Stimulated activated naive CD8-positive, alpha-beta T cell treated with anti-CD3 and anti-CD28 coated beads, Interleukin-15, Interleukin-2, amounts not matched to agents 100 ng/mL and 50 ng/mL, for 24 hours (primary cell): ENCODE measurements around the gene LYPLAL1.

Experiments used
- H3K27ac Mint-ChIP-seq: one replicate; pipeline ENCODE4 v1.8.0; 2021; ENCODE audit warnings: mild to moderate bottlenecking, mixed read lengths
- H3K27me3 Mint-ChIP-seq: one replicate; pipeline ENCODE4 v1.8.0; 2021; ENCODE audit warnings: mixed read lengths
- H3K36me3 Mint-ChIP-seq: one replicate; pipeline ENCODE4 v1.8.0; 2021; ENCODE audit warnings: low read depth, mixed read lengths
- H3K4me1 Mint-ChIP-seq: one replicate; pipeline ENCODE4 v1.8.0; 2021; ENCODE audit warnings: low read depth, mixed read lengths
- H3K4me3 Mint-ChIP-seq: one replicate; pipeline ENCODE4 v1.8.0; 2021; ENCODE audit warnings: mild to moderate bottlenecking, mixed read lengths
- H3K9me3 Mint-ChIP-seq: one replicate; pipeline ENCODE4 v1.8.0; 2021; ENCODE audit warnings: mixed read lengths

The LYPLAL1 gene

DNA sequence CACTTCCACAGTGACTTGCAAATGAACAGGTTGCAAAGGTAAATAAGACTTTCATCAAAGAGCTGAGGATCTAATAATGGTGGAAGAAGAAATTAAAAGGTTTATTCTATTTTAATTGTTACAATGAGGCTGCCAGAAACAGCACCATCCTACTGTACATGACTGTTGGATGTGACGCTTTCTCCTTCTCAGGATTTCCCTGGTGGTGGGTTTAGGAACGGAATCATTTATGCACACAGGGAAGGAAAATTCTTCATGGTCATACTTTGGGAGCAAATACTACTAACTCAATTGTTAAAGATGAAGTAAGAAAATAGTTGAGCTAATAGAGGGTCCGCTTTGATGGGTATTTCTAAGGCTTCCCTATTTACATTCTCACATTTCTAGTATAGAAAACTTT is 22.2 kb upstream of the LYPLAL1 start:
- H3K27me3 Mint-ChIP-seq, result peaks cover 3% of the 10 kb centered on the region
- no peak overlapping the region for H3K4me3 Mint-ChIP-seq
- H3K9me3 Mint-ChIP-seq, result no peaks in the 10 kb centered on the region
- H3K27ac Mint-ChIP-seq, result no peak overlapping the region
- H3K36me3 Mint-ChIP-seq, result no peaks in the 10 kb centered on the region
- no peaks in the 10 kb centered on the region for H3K4me1 Mint-ChIP-seq

DNA sequence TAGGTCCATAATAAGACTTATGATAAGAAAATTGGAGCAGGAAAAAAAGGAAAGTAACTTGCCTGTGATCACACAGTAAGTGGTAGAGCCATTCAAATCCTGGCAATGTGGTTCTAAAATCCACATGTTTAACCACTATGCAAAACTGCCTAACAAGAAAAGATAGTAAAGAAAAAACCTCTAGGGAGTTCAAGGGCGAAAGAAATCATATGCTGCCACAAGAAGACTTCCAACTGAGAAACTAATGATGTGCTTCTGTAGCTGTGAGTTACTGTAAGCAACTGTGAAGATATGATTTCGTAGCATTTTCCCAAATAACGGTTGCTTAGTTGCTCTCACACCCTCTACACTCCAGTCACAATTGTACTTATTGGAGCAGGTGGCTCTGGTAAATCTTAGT is 20.9 kb upstream of the LYPLAL1 start:
- no peaks in the 10 kb centered on the region for H3K36me3 Mint-ChIP-seq
- no peaks in the 10 kb centered on the region for H3K4me1 Mint-ChIP-seq
- H3K9me3 Mint-ChIP-seq, result no peaks in the 10 kb centered on the region
- H3K27ac Mint-ChIP-seq, result no peak overlapping the region
- no peak overlapping the region for H3K4me3 Mint-ChIP-seq
- H3K27me3 Mint-ChIP-seq, result peaks cover 3% of the 10 kb centered on the region

DNA sequence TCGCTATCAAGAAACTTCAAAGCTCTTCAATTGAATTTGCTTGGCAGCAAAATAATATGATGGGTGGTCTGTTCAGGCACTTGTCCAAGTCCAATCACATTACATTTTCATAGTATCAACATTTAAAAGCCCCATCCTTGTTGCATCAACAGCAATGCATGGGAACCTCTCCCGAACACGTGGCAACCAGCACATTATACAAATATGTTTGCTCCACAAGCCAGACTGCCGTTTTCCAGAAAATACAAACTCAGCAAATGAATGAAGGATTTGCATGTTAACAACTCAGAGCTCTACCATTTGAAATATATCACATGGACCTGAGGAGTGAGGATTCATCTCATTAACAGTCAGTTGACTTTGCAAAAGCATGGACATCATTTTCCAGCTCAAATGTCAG is 20.0 kb upstream of the LYPLAL1 start:
- no peaks in the 10 kb centered on the region for H3K9me3 Mint-ChIP-seq
- no peaks in the 10 kb centered on the region for H3K36me3 Mint-ChIP-seq
- no peak overlapping the region for H3K27ac Mint-ChIP-seq
- no peaks in the 10 kb centered on the region for H3K4me1 Mint-ChIP-seq
- H3K27me3 Mint-ChIP-seq, result peaks cover 3% of the 10 kb centered on the region
- H3K4me3 Mint-ChIP-seq, result no peak overlapping the region

DNA sequence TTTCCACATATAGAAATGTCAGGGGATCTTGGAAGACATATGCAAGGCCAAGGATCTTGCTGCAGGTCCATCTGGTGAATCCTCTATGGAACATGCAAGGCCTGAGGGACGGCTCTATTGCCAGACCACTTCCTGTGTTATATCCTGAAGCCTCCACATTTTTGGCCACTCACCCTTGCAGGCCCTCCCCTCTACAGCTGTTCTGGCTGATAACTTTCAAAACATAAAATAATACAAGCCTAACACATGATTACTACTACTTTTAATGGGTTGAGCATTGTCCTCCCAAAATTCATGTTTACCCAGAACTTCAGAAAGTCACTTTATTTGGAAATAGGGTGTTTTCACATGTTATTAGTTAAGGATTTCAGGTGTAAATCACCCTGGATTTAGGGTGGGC is 18.5 kb upstream of the LYPLAL1 start:
- Mint-ChIP-seq H3K27ac (no peak overlapping the region), H3K4me3 (no peak overlapping the region), H3K9me3 (no peaks in the 10 kb centered on the region), H3K36me3 (no peaks in the 10 kb centered on the region), H3K4me1 (no peaks in the 10 kb centered on the region), H3K27me3 (peaks cover 3% of the 10 kb centered on the region)

DNA sequence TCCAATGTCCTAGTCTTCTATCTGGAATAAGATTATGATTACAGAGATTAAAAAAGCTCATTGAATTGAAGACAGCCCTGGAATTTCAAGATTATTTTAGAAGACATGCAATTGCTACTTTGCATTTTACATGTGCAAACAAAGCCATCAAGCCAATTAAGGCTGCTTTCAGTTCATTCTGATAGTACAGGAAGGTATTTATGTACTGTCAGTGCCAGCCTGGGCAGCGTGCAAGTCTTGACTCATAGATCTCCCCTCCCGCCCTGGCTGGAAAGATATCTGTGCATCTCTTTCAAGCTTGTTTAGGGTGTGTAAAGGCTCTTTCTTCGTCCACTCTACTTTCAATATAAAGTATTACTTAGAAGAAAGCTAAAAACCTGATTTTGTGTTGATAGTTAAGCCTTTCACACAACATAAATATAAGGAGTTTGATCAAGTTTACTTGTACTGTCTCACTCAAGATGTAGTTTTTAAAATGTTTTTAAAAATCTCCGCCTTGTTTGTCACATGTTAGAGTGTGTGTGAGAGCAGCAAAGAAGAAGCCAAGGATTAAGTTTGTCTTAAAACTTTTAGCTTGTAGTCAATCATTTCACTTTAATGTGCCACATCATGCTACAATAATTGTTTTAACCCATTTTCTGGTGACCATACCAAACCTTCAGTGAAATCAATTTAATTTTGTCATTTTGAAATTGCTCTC is 13.6 kb upstream of the LYPLAL1 start:
- H3K4me3 Mint-ChIP-seq, result no peak overlapping the region
- no peaks in the 10 kb centered on the region for H3K9me3 Mint-ChIP-seq
- no peak overlapping the region for H3K27ac Mint-ChIP-seq
- H3K4me1 Mint-ChIP-seq, result no peaks in the 10 kb centered on the region
- no peaks in the 10 kb centered on the region for H3K36me3 Mint-ChIP-seq
- H3K27me3 Mint-ChIP-seq, result peaks cover 16% of the 10 kb centered on the region

DNA sequence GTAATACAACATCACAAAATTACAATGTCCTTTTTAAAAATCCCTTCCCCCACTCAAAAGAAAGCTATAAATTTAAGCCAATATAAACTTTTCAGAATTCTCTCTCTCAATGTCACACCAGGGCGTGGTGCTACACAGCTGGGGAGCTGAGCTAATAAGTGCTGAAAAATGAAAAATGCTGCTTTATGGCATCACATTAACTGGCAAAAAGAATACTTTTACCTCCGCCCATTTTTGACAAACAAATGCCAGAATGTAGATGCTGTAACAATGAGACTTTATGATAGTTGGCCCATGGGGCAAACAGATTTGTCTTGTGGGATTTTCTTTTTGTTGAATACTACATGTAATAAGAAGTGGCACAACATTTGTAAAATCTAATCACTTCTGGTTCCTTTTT is 12.7 kb upstream of the LYPLAL1 start:
- Mint-ChIP-seq H3K4me3 (no peak overlapping the region), H3K27me3 (peaks cover 19% of the 10 kb centered on the region), H3K27ac (no peak overlapping the region), H3K4me1 (no peaks in the 10 kb centered on the region), H3K9me3 (no peaks in the 10 kb centered on the region), H3K36me3 (no peaks in the 10 kb centered on the region)

DNA sequence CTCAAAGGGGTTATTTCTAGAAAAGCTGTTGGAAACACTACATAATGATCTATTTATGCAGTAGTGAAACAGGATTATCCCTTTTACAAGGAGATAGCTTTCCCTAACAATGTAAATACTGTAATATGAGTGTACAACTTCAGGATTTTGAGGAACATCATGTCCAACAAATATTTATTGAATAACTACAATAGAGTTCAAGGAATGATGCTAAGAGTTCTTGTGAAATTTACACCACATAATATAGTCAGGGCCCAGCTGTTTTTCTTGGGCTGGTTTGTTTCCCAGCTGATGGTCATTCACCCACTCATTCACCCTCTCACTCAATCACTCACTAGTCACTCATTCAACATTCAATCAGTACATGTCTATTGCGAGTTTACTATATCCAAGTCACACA is 12.3 kb upstream of the LYPLAL1 start:
- Mint-ChIP-seq H3K4me1 (no peaks in the 10 kb centered on the region), H3K9me3 (no peaks in the 10 kb centered on the region), H3K36me3 (no peaks in the 10 kb centered on the region), H3K4me3 (no peak overlapping the region), H3K27ac (no peak overlapping the region), H3K27me3 (peaks cover 19% of the 10 kb centered on the region)

DNA sequence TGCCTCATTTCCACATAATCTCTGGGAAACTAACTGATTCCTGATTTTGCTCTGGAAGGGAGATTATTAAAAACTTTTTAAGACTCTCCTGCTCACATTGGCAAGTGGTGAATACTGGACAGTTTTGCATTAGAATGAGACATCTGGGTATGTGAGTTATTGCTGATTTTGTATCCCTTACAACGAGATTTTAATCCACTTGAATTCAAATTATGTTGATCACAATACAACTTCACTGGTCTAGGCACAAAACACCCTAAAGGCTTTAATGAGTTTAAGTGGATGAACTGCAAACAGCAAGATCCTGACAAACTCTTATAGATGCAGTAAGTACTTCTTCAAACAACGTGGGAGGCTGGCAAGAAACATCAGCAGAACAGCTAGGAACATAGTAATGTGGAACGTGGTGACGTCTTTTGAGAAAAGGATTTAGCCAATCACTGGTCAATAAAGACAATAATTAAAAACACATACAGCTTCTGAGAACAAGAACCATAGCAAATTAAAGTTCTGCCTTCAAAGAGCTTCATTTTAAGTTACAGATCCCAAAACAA is 10.2 kb upstream of the LYPLAL1 start:
- H3K27ac Mint-ChIP-seq, result no peak overlapping the region
- no peaks in the 10 kb centered on the region for H3K9me3 Mint-ChIP-seq
- peaks cover 19% of the 10 kb centered on the region for H3K27me3 Mint-ChIP-seq
- H3K4me3 Mint-ChIP-seq, result no peak overlapping the region
- H3K36me3 Mint-ChIP-seq, result no peaks in the 10 kb centered on the region
- no peaks in the 10 kb centered on the region for H3K4me1 Mint-ChIP-seq

DNA sequence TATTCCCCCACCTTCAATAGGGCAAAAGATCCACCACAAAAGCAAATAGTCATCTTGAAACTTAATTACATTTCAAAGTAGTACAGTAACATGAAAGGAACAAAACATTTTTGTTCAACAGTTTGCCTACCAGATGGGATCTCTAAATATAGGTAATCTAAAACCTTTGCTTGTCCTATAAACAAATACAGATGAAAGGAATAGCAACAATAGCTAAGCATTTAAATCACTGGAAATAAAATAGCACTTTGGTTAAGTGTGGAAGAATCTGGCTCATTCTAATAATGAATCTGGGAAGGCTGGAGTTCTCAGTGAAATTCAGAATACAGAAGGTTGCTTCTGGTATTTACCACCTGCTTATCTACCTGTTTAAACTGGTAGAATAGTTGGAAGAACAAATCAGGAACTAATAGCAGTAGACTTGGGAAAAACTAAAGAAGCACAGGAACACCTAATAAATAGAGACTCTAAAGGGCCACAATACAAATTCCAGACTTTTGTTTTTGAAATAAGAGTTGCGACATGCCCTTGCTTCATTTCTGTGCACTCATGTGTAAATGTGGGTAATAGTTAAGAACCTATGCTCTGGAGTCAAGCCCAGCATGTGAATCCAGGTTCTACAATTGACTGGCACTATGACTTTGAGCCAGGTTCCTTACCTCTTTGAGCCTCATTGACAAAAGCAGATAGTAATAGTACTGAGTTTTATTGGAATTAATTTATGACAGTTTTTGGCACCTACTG is 2.3 kb upstream of the LYPLAL1 start:
- Mint-ChIP-seq H3K27ac (no peak overlapping the region), H3K4me1 (peaks cover 40% of the 10 kb centered on the region), H3K9me3 (peaks cover 4% of the 10 kb centered on the region), H3K4me3 (no peak overlapping the region), H3K36me3 (peaks cover 9% of the 10 kb centered on the region), H3K27me3 (no peaks in the 10 kb centered on the region)

DNA sequence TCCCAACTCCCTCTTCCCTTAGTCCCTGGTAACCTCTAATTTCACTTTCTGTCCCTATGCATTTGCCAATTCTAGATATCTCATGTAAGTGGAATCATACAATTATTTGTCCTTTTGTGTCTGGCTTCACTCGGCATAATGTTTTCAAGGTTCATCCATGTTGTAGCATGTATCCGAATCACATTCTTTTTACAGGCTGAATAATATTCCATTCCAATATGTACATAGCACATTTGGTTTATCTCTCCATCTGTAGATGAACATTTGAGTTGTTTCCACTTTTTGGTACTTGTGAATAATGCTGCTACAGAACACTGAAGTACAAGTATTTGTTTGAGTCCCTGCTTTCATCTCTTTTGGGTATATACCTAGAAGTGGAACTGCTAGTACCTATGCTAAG is 857 bp upstream of the LYPLAL1 start:
- Mint-ChIP-seq H3K9me3 (peaks cover 4% of the 10 kb centered on the region), H3K27ac (peak overlapping the region; percentile 97), H3K4me1 (peaks cover 55% of the 10 kb centered on the region), H3K27me3 (no peaks in the 10 kb centered on the region), H3K4me3 (peak overlapping the region; percentile 97), H3K36me3 (peaks cover 22% of the 10 kb centered on the region)

DNA sequence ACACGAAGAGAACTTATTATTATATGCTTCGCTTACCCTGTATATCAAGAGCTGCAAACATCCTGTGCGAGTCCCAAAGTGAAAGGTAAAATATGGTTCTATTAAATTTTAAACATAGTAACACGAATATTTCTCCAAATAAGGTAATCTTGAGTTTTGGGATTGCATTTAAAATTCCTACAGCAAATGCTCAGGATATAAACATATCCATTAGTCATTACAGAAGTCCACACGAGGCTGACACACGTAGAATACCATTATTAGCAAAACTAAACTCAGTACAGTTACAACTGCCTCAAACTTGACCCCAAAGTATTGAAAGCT is 282 bp upstream of the LYPLAL1 start:
- H3K4me1 Mint-ChIP-seq, result peaks cover 57% of the 10 kb centered on the region
- peak overlapping the region; percentile 97 for H3K4me3 Mint-ChIP-seq
- H3K9me3 Mint-ChIP-seq, result peaks cover 4% of the 10 kb centered on the region
- peaks cover 24% of the 10 kb centered on the region for H3K36me3 Mint-ChIP-seq
- no peaks in the 10 kb centered on the region for H3K27me3 Mint-ChIP-seq
- peak overlapping the region; percentile 97 for H3K27ac Mint-ChIP-seq

DNA sequence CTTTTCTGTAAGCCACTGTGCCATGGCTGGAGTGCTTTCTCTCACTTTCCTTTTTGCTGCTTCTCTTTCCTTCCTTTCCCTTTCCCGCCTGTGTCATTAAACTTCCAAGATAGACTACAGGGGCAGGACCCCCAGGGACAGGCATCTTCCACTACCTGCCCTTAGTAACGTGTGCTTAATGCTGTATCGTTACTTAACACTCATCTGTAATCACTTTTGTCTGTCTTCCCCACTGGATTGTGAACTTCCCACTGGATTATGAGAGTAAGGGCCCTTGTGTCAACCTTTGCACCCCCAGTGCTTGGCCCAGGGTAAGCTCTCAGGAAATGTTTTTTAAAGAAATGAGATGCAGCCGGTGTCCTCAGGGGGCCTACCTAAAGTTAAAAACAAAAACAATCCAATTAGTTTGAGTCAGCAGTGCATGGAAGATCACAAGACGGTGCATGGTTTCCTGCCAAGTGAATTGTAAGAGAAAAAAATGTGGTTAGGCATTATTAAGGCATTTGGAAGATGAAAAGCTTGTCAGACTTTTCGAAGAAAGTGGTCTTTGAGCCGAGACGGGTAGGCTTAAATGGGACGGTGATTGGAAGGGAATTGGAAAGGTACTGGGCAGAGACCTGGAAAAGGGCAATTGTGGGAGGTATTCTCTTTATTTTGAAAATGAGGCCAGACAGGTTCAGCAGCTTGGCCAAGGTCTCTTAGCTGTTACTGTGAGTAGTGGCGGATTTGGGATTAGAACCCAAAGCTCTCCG is 958 bp downstream of the LYPLAL1 start:
- Mint-ChIP-seq H3K4me1 (peaks cover 59% of the 10 kb centered on the region), H3K36me3 (peaks cover 29% of the 10 kb centered on the region), H3K27ac (peak overlapping the region; percentile 97), H3K9me3 (peaks cover 4% of the 10 kb centered on the region), H3K4me3 (peak overlapping the region; percentile 97), H3K27me3 (no peaks in the 10 kb centered on the region)

DNA sequence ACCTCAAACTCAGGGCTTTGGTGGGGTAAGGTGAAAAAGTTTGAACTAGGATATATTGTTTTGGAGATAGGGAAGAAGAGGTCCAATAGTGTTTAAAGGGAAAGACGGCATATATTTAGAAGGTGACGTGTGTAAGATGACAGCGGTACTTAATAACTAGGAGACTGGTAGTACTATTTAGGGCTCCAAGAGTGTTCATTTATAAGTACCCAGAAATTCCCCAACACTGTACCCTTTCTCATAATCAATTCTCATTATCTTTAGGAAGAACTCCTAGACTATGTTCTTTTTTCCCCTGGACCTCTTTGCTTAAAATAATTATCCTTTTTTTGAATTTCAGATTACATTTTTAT is 1.5 kb downstream of the LYPLAL1 start:
- Mint-ChIP-seq H3K4me1 (peaks cover 62% of the 10 kb centered on the region), H3K27ac (peak overlapping the region; percentile 97), H3K27me3 (no peaks in the 10 kb centered on the region), H3K36me3 (peaks cover 33% of the 10 kb centered on the region), H3K4me3 (peak overlapping the region; percentile 97), H3K9me3 (peaks cover 4% of the 10 kb centered on the region)

DNA sequence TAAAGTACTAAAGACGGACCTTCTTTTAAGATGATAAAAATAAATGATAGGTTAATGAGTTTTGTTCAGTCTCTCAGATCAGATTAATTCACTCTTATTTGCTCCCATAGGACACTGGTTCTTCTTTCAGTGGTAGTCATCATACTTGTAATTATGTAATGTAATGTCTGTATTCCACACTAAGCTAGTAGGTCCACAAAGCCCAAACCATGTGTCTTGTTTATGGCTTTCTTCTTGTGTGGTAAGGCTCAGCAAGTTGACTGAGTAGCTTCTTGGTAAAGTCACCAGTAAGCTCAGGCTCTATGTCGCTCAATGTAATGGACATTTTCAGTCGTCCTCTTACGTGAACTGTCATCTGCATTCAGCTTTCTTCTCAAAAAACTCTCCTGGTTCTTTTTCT is 2.5 kb downstream of the LYPLAL1 start:
- Mint-ChIP-seq H3K27ac (peak overlapping the region; percentile 4), H3K4me1 (peaks cover 59% of the 10 kb centered on the region), H3K27me3 (no peaks in the 10 kb centered on the region), H3K4me3 (peak overlapping the region; percentile 27), H3K9me3 (peaks cover 4% of the 10 kb centered on the region), H3K36me3 (peaks cover 41% of the 10 kb centered on the region)

DNA sequence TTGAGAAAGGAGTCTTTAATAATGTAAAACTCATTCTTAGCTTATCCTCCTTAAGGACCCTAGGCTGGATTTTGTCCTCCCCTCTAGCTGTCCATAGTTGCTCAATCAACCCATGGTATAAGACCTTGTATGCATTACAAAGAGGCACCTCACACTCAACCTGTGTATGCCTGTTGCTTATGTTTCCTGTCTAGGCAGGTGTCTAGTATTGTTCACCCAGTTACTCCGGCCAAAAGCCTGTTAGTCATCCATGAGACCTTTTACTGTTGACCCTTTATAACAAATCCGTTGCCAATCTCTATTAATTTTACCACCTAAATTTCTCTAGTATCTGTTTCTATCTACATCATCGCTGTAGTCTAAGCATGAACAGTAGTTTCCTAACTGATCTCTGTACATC is 3.7 kb downstream of the LYPLAL1 start:
- H3K27ac Mint-ChIP-seq, result peak overlapping the region; percentile 17
- H3K27me3 Mint-ChIP-seq, result no peaks in the 10 kb centered on the region
- H3K36me3 Mint-ChIP-seq, result peaks cover 51% of the 10 kb centered on the region
- peaks cover 56% of the 10 kb centered on the region for H3K4me1 Mint-ChIP-seq
- peaks cover 4% of the 10 kb centered on the region for H3K9me3 Mint-ChIP-seq
- H3K4me3 Mint-ChIP-seq, result no peak overlapping the region
